ENCODE measurements around the gene FRS3. TPM values are rescaled to one million over a fixed set of nuclear protein-coding genes. Genes with fewer than 3 reads are reported as not detected.

FRS3 gene
- total and polyA plus RNA-seq, 2 of the 13 experiments (the other 11 are each of a cell fraction or from before 2014, with no cell fraction given) = 3.0 to 7.4 TPM

DNA sequence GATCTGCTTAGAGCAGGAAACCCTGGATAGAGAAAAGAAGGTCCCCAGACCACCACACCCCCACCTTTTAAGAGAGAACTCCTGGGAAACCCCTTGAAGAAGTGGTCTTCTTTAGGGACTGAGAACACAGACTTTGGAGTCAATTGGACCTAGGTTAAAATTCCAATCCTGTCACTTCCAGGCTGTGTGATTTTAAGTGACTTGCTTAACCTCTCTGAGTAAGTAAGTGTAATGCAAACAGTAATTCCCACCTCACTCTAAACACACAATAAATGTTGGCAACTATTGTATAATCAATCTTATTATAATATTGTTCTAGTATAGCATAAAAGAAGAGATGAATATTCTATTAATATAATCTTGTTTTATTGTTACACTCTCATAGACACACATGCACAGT is 47.6 kb downstream of the FRS3 start:
- Histone ChIP-seq H3K9ac (ENCODE audit: insufficient read depth, low read depth, low read length) (no peak overlapping the region), H4K20me1 (ENCODE audit: insufficient read depth, low read length) (no peaks in the 10 kb centered on the region), H3K4me3 (replicated peaks in 1 of 3; ENCODE audit: insufficient read depth in 1 of 3, low read depth in 2 of 3, low read length in 3 of 3) (peak overlapping the region in 1 of 3 experiments; percentile 76; a peak in 1 of 6 replicates), H3K27ac (ENCODE audit: extremely low read length, insufficient read depth, low read length) (no peak overlapping the region), H3K4me1 (ENCODE audit: insufficient read depth, low read length) (peaks cover 60% of the 10 kb centered on the region), H3K36me3 (replicated peaks in 1 of 2; ENCODE audit: control insufficient read depth in 1 of 2, insufficient read depth in 2 of 2, low read length in 2 of 2) (no peaks in the 10 kb centered on the region), H2AFZ (ENCODE audit: low read length) (no peak overlapping the region), H3K9me3 (ENCODE audit: low read length) (no peaks in the 10 kb centered on the region), H3K4me2 (ENCODE audit: low read depth, low read length) (peak overlapping the region; percentile 87; the same call in 1 of the 2 replicates), H3K27me3 (ENCODE audit: control insufficient read depth in 1 of 2, insufficient read depth in 2 of 2, low read length in 2 of 2) (no peaks in the 10 kb centered on the region; a peak in 1 of 5 replicates), H3K79me2 (ENCODE audit: insufficient read depth, low read length) (peaks cover 5% of the 10 kb centered on the region)
- FAIRE-seq (no peak), DNase-seq (ENCODE audit: low spot score) (no peak), ATAC-seq (no peak)
- in situ Hi-C loops (cut with HindIII; ENCODE audit: extremely low pct_ligation_motif_present, low pct_unique_long_range_greater_than_20kb) (no loop called here), intact Hi-C loops (cut with micrococcal nuclease; ENCODE audit: unreplicated experiment) (no loop called here)
- TF ChIP-seq ZNF768 (CRISPR knock-in tag; IDR thresholded peaks at IDR 0.05) = peak; percentile 78; the same call in 1 of the 2 replicates
- TF ChIP-seq SRSF9 (IDR thresholded peaks at IDR 0.05; ENCODE audit: borderline replicate concordance, insufficient read depth, low read depth, low read length, poor library complexity, severe bottlenecking) = no peak
- no TSS peak for BruUV-seq (replicated peaks)
- ChIA-PET POLR2A (interaction anchor here (2.2 to 5.1 kb wide), 3 partner anchors 10 to 55 kb away, joined by 7 to 60 read pairs (median 20); partner anchors contain the start of gene TOMM6), CTCF (ENCODE audit: low intra/inter-chr PET ratio, low total read pairs) (no interaction called here)

DNA sequence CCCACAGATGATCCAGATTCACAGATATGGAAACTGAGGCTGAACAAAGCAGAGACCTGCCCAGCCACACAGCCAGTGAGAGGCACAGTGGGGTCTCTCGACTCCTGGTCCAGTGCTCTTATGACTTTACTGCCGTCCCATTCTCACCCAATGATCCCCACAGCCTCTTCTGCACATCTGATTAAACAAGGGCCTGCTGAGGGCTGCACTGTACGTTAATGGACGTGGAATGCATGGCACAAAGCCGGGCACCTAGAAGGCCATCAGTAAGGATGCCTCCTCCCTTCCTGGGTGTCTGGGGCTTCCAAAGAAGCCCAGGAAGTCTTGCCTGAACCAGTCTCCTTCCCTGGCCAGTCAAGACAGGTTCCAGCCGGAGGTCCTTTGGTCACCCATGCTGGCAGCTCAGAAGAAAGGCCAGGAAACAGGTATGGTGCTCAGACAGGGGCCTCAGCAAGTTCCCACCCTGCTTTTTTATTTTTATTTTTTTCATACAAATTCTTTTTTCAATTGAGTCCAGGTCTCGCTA is 48.1 kb downstream of the FRS3 start:
- H3K79me2 ChIP-seq (ENCODE audit: insufficient read depth, low read length) = peaks cover 5% of the 10 kb centered on the region
- TF ChIP-seq ELF1 (CRISPR knock-in tag; IDR thresholded peaks at IDR 0.05) = no peak
- ATAC-seq (no peak), FAIRE-seq (no peak), DNase-seq (ENCODE audit: low spot score) (no peak)
- no peaks in the 10 kb centered on the region for H3K36me3 ChIP-seq (replicated peaks in 1 of 2; ENCODE audit: control insufficient read depth in 1 of 2, insufficient read depth in 2 of 2, low read length in 2 of 2)
- in situ Hi-C loops (cut with HindIII; ENCODE audit: extremely low pct_ligation_motif_present, low pct_unique_long_range_greater_than_20kb) = no loop called here
- H3K4me1 ChIP-seq (ENCODE audit: insufficient read depth, low read length) = peaks cover 55% of the 10 kb centered on the region
- intact Hi-C loops (cut with micrococcal nuclease; ENCODE audit: unreplicated experiment) = no loop called here
- POLR2A ChIA-PET = no interaction called here
- H4K20me1 ChIP-seq (ENCODE audit: insufficient read depth, low read length) = no peaks in the 10 kb centered on the region
- no peak overlapping the region for H3K4me2 ChIP-seq (ENCODE audit: low read depth, low read length)
- TSS peak; percentile 32 for BruUV-seq (replicated peaks)
- H3K9me3 ChIP-seq (ENCODE audit: low read length) = no peaks in the 10 kb centered on the region
- no peak overlapping the region for H3K27ac ChIP-seq (ENCODE audit: extremely low read length, insufficient read depth, low read length)
- H3K9ac ChIP-seq (ENCODE audit: insufficient read depth, low read depth, low read length) = no peak overlapping the region
- H2AFZ ChIP-seq (ENCODE audit: low read length) = no peak overlapping the region
- H3K4me3 ChIP-seq (replicated peaks in 1 of 3; ENCODE audit: insufficient read depth in 1 of 3, low read depth in 2 of 3, low read length in 3 of 3) = no peak overlapping the region
- WGBS (ENCODE audit: low lambda C conversion rate) = over 99% methylated on average over 7 of the region's 7 CpGs
- CTCF ChIA-PET (ENCODE audit: low intra/inter-chr PET ratio, low total read pairs) = no interaction called here
- H3K27me3 ChIP-seq (ENCODE audit: control insufficient read depth in 1 of 2, insufficient read depth in 2 of 2, low read length in 2 of 2) = no peaks in the 10 kb centered on the region; a peak in 1 of 5 replicates
